Fibroblast of skin of left biceps (primary cell): ENCODE results near the gene CLDN10.

Experiments
- DNase-seq, 2 experiments: peaks; one replicate each; pipeline ENCODE4 v3.0.0-alpha.2; 2013; ENCODE audit warnings: low read depth in 2 of 2

CLDN10 gene

DNA sequence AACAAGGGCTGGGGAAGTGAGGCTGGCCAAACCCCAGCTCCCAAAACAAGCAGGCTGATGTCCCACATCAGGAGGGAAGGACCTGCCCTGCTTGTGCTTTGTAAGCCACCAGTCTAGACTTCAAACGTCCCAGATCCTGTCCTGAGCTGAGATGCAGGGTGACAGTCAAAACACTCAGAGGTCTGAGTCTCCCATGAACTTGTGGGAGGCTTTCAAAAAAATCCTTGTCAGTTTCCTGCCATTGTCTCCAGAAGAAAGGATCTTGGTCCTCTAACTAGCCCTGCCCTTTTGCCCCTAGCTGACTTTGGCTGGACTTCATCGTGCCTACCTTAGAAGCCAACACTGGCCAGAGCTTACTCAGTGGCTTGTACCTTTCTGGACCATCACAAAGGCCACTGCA is 48.7 kb downstream of the CLDN10 start:
- DNase-seq, result no peak

DNA sequence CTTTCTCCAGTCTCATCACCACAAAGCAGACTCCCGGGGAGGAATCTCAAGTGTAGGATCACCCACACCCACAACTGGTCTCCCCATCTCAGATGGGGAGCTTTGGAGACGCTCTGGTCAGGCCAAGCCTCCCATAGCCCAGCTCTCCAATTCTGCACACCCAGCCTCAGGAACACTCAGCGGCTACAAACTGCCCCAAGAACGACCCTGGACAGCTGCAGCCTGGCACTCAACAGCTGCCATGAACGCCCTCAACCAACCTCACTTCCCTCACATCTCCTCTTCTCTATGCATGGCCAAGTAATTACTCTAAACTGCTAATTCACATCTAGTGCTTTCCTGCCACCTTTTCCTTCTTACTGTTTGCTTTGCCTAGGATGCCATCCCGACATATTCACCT is 49.4 kb downstream of the CLDN10 start:
- DNase-seq, result no peak

DNA sequence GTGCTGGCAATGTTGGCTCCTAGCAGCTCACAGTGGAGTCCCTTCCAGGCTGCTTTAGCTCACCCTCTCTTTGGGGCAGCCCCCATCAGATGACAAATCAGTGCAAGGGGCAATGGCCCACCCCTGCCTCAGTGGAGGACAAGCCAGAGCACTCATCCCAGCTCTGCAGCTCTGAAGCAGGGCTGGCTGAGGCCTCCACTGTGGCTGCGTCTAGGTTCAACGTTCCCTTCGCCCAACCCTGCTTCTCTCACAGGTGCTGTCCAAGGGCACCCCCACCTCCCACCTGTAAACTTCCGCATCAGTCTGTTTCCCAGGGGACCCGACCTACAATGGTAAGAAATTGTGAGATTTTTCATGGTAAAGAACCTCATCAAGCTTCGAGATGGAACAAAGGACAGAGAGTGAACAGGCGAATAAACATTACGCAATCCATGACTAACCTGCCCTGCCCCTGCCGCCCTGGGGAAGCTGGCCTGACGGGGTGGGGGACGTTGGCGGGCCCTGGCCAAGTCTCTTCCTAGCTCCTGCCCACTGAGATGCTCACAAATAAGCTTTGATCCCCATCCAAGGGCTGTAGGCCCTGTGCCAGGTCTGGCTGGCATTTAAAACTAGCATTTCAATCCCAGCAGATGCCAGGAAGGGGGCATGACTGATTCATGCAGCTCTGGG is 51.5 kb downstream of the CLDN10 start:
- no peak for DNase-seq

DNA sequence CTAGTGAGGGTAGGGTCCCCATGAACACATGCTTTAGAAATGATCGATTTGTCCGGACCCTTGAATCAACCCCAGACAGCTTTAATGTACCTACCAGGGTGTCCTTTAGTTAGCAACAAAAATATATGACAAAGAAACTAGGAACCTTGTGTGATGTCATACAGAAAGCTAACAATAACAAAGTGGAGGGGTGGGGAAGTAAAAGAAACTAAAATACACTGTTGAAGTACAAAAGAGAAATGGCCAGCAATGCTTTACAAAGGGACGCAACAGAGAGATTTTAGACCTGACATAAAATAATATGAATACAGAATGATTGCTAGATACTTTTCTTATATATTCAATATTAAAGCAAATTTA is 52.0 kb downstream of the CLDN10 start:
- no peak for DNase-seq

DNA sequence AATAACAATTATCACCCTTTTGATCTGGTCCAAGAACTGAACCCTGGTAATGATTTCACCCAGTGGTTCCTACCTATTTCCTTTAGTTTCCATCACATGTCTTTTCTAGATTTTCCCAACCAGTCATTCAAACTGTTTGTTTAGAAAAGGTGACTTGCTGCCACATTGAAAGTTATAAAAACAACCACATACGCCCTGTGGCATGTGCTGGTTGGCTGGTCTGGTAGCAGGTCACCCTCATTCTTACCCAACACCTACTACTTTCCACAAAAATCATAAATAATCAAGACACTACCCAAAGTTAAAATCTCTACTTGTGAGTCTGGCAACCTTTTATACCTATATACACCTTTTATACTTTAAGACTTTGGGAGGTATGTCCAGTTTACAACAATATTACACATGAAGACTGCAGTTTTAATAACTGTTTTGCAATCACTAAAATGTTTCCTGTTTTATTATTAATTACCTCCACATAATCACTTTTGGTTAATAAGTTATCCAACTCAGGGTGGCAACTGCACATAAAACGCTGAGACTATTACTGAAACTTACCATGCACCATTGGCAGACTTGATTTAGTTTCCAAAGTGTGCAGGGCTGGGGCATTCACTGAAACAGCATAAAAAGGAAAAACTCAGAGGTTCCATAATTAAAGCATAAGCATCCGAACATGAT is 53.1 kb downstream of the CLDN10 start:
- no peak for DNase-seq

DNA sequence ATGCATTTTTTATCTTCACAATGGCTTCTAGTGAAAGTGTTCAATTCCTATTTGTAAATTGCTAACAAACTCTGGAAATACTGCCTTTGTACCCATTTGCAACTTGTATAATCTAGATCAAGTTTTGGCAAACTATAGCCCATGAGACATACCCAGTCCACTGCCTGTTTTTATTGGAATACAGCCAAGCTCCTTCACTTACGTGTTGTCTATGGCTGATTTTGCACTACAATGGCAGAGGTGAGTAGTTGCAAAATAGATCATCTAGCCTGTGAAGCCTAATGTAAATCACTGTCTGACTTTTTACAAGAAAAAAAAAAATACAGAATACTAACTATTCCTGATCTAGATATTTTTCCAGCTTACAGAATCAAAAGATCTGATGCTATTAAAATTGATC is 54.8 kb downstream of the CLDN10 start:
- no peak for DNase-seq

DNA sequence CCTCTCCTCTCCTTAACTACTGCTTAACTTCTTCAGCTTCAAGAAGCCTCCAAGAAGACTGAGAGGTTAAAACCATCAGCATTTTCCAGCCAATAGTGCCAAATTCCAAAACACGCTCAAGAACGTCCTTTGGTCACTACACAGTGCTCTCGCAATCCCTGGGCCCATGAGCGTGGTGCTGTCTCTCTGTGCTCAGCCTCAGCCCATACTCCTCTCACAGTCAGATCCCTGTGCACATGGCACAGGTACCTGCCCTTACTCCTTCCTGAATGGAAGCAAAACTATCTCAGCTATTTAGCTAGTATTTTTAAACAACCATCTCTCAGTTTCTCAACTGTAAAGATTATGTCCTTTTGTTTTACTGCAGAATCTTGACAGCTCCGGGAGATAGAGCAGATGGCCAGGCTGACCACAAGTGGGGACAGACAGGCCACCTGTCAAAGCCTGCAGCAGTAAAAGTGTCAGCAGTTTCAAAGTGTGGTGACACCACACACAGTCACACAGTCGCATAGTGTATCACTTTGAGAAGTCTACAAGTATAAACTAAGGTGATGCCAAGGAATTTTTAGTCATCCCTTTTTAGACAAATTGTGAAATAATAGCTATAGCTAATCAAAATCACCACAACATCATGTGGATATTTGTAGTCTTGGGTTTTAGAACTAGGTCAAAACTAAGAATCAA is 56.3 kb downstream of the CLDN10 start:
- no peak for DNase-seq

DNA sequence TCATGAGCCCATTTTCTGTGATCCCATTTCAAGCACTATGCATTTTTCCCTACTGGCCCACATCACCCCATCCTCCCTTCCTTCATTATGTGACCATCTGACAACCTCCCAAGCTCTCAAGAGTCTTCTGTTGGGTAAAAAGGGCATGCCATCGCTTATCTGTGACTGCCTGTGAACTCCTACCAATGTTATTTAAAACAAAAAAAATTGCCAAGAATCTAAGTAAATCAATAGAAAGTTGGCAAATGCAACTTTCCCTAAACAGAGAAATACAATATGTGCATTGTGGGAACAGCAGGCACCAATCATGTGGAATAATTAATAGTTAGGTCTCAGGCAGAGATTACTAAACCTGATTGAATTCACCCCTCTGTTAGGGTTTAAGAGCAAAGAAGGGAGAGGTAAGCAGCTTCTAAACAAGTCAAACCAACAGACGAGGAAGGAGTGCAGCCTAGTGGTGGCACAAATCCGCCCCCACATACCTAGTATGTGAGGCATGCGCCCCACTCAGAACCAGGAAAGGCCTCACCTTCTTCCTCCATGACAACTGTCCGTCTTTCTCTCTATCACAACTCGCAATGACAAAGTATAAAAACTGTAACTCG is 62.2 kb downstream of the CLDN10 start:
- DNase-seq, result no peak

DNA sequence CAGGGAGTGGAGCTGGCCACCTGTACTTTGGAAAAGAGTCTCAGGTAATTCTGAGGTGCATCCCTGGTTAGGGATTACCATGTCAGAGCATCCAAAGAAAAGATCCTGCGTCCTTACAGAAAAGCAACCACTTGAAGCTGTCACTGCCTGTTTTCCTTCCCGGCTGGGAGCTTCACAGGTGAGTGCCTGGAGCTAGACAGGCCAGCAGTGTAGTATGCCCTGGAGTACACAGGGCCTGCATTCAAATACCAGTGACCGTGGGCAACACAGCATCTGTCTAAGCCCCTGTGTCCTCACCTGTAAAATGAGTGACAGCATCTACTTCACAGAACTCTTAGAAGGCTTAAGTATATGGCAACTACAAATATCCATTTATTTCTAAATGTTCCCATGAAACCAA is 63.0 kb downstream of the CLDN10 start:
- no peak for DNase-seq

DNA sequence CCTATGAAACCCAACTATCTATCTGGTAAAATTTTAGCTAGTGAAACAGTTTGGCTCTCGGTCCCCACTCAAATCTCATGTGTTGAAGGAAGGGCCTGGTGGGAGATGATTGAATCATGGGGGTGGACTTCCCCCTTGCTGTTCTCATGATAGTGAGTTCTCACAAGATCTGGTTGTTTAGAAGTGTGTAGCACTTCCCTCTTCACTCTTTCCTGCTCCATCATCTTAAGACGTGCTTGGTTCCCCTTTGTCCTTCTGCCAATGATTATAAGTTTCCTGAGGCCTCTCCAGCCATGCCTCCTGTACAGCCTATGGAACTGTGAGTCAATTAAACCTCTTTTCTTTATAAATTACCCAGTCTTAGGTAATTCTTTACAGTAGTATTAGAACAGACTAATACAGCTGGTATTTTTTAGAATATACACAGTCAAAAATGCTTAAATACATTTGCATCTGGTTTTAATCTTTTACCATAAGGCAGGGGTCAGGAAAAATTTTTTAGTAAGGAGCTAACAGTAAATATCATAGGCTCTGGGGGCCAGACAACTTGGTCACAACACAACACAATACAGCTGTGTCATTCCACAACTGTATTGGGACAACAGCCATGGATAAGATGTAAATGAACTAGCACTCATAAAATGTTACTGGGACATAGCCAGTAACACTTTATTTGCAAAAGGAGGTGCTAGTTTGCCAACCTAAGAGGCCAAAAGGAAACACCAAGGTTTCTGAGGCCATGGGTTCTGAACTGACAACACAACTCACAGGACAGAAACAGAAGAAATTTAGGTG is 67.7 kb downstream of the CLDN10 start:
- DNase-seq, result no peak

DNA sequence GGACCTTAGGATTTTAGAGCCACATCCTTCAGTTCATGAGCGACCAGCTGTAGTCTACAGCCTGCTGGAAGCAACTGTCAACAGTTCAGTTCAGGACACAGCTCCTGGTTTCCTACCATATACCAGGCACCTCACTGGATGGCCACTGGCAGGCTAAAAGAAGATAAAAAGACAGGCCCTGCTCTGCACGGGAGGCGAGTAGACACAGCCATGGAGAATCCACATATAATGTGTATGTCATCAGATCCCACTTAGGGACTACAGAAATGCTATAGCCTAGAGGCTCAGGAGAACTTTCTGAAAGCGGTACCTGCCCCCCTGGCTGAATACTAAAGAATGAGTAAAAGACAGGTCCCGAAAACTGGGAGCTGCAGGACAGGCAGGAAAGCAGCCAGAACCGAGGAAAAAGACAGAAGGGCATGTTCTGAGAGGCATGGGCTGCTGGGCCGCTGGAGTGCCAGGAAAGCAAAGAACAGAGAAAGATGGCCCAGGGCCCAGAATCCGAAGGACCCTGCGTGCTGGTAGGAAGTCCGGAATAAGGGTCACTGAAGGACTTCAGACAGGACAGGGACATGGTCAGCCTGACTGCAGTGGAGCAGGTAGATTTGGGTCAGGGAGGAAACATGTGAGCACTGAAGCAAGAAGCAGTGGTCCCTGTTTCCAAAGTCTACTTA is 68.4 kb downstream of the CLDN10 start:
- DNase-seq, result no peak

DNA sequence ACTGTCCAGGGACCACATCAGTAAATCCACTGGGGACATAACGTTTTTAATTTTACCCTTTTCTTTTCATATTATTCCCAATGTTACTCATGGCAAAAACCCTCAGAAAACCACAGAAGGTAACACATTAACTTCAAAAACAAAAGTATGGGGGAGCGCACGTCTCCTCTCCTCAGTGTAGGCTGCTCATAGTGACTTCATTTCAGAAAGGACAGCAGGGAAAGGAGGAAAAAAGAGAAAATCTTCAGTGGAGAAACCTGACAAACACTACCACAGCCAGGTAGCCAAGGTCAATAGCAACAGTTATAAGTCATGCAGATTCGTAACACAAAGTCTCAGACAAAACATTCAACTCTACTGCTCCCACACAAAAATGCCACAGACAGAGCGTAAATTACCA is 70.6 kb downstream of the CLDN10 start:
- DNase-seq, result no peak

DNA sequence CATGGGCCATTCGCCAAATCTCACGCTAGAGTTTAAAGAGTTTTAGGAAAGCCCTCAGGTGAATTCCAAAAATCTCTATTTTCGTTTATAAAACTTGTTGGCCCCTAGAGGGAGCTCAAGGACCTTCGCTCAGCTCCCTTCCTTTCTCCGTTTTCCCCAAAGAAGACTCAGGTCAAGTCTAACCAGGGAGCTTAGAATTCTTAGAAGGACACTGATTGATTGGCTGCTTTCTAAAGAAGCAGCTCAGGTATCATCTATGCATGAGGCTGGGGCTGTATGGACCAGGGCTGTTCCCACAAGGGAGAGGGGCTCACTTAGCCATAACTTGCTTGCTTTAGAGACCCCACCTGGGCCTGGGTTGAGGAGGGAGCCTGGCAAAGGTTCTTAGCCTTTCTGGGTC is 71.5 kb downstream of the CLDN10 start:
- no peak for DNase-seq

DNA sequence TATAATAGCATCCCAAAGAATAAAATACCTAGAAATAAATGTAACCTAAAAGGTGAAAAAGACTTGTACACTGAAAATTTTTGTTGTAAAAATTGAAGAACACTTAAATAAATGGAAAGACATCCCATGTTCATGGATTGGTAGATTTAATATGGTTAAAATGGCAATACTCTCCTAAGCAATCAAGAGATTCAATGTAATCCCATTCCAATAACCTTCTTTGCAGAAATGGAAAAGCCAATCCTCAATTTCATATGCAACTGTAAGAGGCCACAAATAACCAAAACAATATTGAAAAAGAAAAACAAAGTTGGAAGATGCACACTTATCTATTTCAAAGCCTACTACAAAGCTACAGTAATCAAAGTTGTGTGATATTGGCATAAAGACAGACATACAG is 74.2 kb downstream of the CLDN10 start:
- DNase-seq, result no peak

DNA sequence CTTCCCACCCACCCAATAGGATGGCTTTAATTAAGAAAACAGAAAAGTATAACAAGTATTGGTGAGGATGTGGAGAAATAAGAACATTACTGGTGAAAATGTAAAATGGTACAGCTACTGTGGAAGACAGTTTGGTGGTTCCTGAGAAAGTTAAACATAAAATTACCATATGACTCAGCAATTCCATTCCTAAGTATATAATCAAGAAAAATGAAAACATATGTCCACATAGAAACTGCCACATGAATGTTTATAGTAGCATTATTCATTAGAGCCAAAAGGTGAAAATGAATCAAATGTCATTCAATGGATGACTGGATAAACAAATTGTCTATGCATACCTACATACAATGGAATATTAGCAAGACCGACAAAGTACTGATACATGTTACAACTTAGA is 75.1 kb downstream of the CLDN10 start:
- peak; percentile 48 to 53 for DNase-seq

DNA sequence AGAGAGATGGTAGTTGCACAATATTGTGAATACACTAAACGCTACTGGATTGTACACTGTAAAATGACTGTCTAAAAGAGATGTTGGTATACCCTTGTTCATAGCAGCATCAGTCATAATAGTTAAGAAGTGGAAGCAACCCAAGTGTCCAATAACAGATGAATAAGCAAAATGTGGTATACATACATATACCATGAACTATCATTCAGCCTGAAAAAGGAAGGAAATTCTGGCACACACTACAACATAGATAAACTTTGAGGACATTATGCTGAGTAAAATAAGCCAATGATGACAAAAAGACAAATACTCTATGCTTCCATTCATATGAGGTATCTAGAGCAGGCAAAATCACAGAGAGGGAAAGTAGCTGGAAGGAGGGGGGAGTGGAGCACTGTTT is 76.0 kb downstream of the CLDN10 start:
- DNase-seq, result no peak

DNA sequence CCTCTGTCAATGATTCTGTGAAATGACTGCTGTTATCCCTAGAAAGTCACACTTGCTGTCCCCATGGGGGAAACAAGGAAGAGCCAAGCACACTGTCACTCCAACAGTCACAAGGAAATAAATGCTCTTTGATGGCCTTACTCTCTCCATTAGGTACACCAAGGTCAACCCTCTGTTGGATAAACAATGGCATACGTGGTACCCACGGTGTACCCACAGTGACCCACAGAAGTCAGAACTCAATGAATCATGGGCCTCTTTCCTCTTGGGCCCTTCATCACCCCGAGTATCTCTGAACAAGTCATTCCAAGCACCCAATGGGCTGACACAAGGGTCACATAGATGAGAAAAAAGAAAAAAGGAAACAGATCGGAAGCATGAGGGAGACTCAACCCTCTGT is 76.6 kb downstream of the CLDN10 start:
- DNase-seq, result no peak
